GM12878 (cell line): Measurements from ENCODE around the gene F12.

Experiments used
- BHLHE40 ChIP-seq, 2 experiments: fragments of 450-650 bp in 1 of 2; IDR thresholded peaks; 2 replicates each; pipeline ENCODE4 v1.6.1; 2011 to 2017; ENCODE audit warnings: low read depth in 2 of 2, borderline replicate concordance in 1 of 2, improper control_type of control experiment in 1 of 2, low read length in 1 of 2, mild to moderate bottlenecking in 1 of 2
- CHD2 ChIP-seq: IDR thresholded peaks from 2 replicates; pipeline ENCODE4 v1.6.1; 2011; ENCODE audit warnings: low read depth, low read length, improper control_type of control experiment, borderline replicate concordance
- EP300 ChIP-seq, 2 experiments: fragments of 150-350 bp in 1 of 2; IDR thresholded peaks; 2 replicates each; pipeline ENCODE4 v1.6.1; 2011 to 2012; ENCODE audit warnings: low read depth in 2 of 2, low read length in 2 of 2, borderline replicate concordance in 1 of 2, improper control_type of control experiment in 1 of 2, inconsistent platforms in 1 of 2; ENCODE audit not compliant: control insufficient read depth in 1 of 2
- GABPA ChIP-seq: IDR thresholded peaks from 2 replicates; pipeline ENCODE4 v1.6.1; 2014; ENCODE audit warnings: antibody characterized with exemption, low read depth, mild to moderate bottlenecking, inconsistent platforms
- HSF1 ChIP-seq: fragments of 150-350 bp; IDR thresholded peaks from 2 replicates; pipeline ENCODE4 v1.6.1; 2014; ENCODE audit warnings: mild to moderate bottlenecking, low read depth, low read length
- NFYB ChIP-seq: IDR thresholded peaks from 2 replicates; pipeline ENCODE4 v1.6.1; 2011; ENCODE audit warnings: low read depth, mild to moderate bottlenecking, low read length, improper control_type of control experiment, moderate library complexity; ENCODE audit not compliant: insufficient read depth
- POLR2A ChIP-seq: IDR thresholded peaks from 2 replicates; pipeline ENCODE4 v1.6.1; 2011; ENCODE audit warnings: low read depth, mild to moderate bottlenecking, low read length
- POLR2AphosphoS5 ChIP-seq: IDR thresholded peaks from 2 replicates; pipeline ENCODE4 v1.6.1; 2011; ENCODE audit warnings: mild to moderate bottlenecking, low read length, inconsistent platforms
- POU2F2 ChIP-seq: IDR thresholded peaks from 3 replicates; pipeline ENCODE4 v1.6.1; 2011; ENCODE audit warnings: low read depth, mild to moderate bottlenecking, low read length, borderline replicate concordance
- RCOR1 ChIP-seq: conservative IDR thresholded peaks from 2 replicates; pipeline ENCODE4 v1.6.1; 2012; ENCODE audit warnings: low read depth, low read length, improper control_type of control experiment
- YY1 ChIP-seq: IDR thresholded peaks from 2 replicates; pipeline ENCODE4 v1.6.1; 2011; ENCODE audit warnings: low read depth, mild to moderate bottlenecking, low read length
- ZBTB11 ChIP-seq: fragments of 450-650 bp; formaldehyde crosslinking; IDR thresholded peaks from 2 replicates; pipeline ENCODE4 v1.5.0; 2022; ENCODE audit warnings: mild to moderate bottlenecking, missing genetic modification characterization
- TF ChIP-seq, protein P1 (sequence below), 3 experiments: IDR thresholded peaks in 2 of 3; conservative IDR thresholded peaks in 1 of 3; 2 replicates each; pipeline ENCODE4 v1.5.1; 2011; ENCODE audit warnings: low read depth in 3 of 3, low read length in 3 of 3, mild to moderate bottlenecking in 3 of 3, control low read depth in 2 of 3, moderate library complexity in 2 of 3, inconsistent platforms in 1 of 3, mixed read lengths in 1 of 3; ENCODE audit not compliant: control insufficient read depth in 2 of 3, insufficient read depth in 1 of 3; ENCODE audit errors: extremely low read depth in 1 of 3

DNA sequence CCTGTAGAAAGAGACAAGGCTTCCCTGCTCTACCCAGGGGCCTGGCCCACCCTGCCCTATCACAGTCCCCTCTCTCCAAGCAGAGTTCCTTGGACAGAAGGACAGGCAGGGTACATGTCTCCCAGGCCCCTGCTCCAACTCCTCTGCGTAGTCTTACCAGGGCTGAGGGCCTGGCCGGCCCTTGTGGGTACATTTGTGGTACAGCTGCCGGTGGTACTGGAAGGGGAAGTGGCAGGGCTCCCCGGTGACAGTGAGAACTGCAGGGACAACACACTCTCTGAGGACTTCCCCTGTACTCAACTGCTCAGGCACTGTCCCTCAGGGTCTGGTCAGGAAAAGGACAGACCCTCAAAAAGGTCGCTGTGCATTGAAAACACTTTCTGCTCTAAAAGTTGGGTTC is 3.6 kb downstream of the F12 start:
- TF ChIP-seq, protein P1, sequence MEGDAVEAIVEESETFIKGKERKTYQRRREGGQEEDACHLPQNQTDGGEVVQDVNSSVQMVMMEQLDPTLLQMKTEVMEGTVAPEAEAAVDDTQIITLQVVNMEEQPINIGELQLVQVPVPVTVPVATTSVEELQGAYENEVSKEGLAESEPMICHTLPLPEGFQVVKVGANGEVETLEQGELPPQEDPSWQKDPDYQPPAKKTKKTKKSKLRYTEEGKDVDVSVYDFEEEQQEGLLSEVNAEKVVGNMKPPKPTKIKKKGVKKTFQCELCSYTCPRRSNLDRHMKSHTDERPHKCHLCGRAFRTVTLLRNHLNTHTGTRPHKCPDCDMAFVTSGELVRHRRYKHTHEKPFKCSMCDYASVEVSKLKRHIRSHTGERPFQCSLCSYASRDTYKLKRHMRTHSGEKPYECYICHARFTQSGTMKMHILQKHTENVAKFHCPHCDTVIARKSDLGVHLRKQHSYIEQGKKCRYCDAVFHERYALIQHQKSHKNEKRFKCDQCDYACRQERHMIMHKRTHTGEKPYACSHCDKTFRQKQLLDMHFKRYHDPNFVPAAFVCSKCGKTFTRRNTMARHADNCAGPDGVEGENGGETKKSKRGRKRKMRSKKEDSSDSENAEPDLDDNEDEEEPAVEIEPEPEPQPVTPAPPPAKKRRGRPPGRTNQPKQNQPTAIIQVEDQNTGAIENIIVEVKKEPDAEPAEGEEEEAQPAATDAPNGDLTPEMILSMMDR (IDR thresholded peaks at IDR 0.05 in 2 of 3, conservative IDR thresholded peaks at IDR 0.05 in 1 of 3; ENCODE audit: control insufficient read depth in 2 of 3, extremely low read depth in 1 of 3, insufficient read depth in 1 of 3, low read depth in 3 of 3, low read length in 3 of 3) = no peak; a peak in 1 of 6 replicates
- TF ChIP-seq YY1 (no peak), POLR2A (no peak), POU2F2 (no peak), HSF1 (no peak), NFYB (no peak), EP300 (IDR thresholded peaks at IDR 0.05; ENCODE audit: borderline replicate concordance in 1 of 2, control insufficient read depth in 1 of 2, low read depth in 2 of 2, low read length in 2 of 2) (no peak), RCOR1 (no peak), BHLHE40 (IDR thresholded peaks at IDR 0.05; ENCODE audit: borderline replicate concordance in 1 of 2, low read depth in 2 of 2, low read length in 1 of 2) (peak in 1 of 2 experiments; percentile 28; a peak in 1 of 4 replicates), CHD2 (no peak), GABPA (no peak), ZBTB11 (CRISPR knock-in tag) (no peak), POLR2AphosphoS5 (no peak)
